HG02970 (cell line): Measurements from ENCODE around the gene EFNA1.

Source experiments
- ATAC-seq: cut with Tn5 transposase; IDR thresholded peaks from one replicate; pipeline ENCODE4 v1.9.1; 2021; ENCODE audit warnings: mild to moderate bottlenecking, moderate library complexity, moderate number of reproducible peaks; ENCODE audit not compliant: unreplicated experiment, low FRiP score

Gene EFNA1

DNA sequence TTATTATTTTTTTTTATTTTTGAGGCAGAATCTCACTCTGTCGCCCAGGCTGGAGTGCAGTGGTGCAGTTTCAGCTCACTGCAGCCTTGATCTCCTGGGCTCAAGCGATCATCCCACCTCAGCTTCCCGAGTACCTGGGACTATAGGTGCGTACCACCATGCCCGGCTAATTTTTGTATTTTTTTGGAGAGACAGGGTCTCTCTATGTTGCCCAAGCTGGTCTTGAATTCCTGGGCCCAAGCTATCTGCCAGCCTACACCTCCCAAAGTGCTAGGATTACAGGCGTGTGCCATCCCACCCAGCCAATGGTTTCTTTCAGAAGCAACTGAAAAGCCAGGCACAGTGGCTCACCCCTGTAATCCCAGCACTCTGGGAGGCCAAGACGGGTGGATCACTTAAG, 43.1 kb downstream of the EFNA1 start:
- ATAC-seq, result no peak

DNA sequence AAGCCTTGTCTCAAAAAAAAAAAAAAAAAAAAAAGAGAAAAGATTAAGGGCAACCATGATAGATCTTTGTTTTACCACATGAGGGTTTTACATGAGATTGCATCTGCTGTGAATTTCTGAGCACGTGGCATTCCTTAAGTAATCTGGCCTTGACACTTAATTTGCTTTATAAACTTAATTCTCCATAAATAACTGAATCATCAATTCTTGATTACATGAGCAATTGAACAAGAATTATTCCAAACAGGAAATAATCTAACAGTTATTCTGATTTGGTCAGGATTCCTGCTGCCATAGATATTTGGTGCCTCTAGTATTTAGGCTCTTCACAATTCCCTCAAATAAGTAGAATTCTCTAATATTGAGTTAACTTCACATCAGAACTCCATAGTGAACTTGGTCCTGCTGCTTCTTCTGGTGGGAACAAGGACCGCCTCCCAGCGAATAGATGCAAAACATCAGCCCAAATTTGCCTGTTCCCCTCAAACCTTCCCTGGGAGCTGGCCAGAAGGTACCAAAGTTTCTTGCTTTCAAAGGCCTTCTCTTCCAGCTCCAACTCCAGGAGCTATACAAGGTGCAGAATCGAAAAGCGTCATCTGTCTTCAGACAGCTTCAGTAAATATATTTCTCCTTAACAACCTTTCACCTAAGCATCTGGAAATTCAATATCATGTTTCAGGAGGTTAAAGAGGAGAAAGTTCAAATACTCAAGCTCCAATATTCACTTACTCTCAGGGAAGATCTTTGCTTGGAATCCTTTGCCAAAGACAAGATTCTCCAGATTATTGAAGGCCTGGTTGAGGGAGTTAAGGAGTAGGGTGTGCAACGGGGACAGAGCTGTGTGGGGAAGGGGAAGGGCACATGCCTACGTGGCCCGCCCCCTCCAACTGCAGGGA, 44.4 kb downstream of the EFNA1 start:
- no peak for ATAC-seq

DNA sequence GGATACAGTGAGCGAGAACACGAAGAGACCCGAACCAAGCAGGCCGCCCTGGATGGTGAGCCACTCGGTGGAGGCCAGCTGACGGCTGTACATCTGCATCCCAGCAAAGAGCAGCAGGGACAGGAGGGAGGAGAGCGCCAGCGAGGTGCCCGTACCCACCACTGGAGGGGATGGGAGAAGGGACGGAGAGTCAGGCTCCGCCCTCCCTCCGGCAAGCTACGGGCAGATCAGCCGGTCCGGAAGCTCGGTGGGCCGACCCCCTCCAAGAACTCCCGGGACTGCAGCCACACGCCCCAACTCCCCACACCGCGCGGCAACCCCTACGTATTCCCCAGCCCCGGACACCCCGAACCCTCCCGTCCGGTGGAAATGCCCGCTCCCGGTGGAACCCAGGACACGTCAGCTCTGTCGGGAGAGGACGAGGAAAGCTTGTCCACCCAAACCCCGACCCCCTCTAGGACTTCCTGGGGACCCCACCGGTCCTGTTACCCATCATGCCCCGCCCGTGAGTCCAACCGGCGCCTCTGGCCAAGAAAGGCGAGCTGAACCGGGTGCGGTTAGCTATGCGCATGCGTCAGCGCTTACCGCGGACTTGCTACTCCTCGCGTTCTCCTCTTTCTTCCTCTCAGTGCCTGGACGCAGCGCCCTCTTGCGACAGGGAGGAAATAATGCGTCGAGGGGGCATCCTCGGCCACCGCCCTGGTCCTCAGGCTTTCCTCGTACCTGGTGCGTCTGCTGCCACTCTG, 45.2 kb downstream of the EFNA1 start, which contains the start of gene KRTCAP2:
KRTCAP2 (minus strand) TSS at position 573 of the 746 bp plus-strand sequence; CDS start at position 493, 80 bp downstream.
- peak; percentile 82 for ATAC-seq

DNA sequence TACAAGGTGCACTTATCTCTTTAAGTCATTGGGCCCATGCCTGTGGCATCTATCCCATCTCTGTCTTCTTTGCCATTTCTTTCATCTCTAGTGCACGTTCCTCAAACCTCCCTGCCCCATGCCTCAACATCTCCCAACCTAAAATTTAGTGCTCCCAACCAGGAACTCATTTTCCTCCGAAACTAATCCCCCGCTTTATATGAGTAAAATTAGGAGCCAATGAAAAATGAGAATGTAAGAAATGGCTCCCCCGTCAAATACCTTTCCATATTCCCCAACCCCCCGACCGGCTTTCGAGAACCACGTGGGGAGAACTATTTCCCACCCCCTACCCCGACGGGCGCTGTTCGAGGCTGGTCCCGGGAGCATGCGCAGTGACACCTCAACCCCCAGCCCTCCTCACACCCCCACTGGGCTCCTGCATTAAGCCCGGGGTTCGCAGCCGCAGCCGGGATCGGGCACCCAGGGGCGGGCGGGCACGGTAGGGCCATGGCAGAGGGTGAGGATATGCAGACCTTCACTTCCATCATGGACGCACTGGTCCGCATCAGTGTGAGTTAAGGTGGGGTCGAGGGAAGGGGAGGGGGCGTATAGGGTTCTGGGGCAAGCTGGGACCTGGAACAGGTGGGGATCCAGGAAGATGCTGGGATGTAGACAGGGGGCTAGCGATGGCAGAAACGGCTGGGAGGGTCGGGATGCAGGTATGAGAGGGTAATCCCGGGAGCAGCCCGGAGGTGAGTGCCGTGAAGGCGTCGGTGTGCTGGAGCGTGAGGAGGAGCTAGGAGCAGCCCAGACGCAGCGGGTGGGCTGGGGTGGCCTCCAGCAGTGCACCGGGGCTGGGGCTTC, 46.0 kb downstream of the EFNA1 start, which contains the start of gene TRIM46:
TRIM46 (plus strand) TSS at position 372 of the 846 bp plus-strand sequence; CDS start at position 490, 118 bp downstream.
- ATAC-seq, result no peak

DNA sequence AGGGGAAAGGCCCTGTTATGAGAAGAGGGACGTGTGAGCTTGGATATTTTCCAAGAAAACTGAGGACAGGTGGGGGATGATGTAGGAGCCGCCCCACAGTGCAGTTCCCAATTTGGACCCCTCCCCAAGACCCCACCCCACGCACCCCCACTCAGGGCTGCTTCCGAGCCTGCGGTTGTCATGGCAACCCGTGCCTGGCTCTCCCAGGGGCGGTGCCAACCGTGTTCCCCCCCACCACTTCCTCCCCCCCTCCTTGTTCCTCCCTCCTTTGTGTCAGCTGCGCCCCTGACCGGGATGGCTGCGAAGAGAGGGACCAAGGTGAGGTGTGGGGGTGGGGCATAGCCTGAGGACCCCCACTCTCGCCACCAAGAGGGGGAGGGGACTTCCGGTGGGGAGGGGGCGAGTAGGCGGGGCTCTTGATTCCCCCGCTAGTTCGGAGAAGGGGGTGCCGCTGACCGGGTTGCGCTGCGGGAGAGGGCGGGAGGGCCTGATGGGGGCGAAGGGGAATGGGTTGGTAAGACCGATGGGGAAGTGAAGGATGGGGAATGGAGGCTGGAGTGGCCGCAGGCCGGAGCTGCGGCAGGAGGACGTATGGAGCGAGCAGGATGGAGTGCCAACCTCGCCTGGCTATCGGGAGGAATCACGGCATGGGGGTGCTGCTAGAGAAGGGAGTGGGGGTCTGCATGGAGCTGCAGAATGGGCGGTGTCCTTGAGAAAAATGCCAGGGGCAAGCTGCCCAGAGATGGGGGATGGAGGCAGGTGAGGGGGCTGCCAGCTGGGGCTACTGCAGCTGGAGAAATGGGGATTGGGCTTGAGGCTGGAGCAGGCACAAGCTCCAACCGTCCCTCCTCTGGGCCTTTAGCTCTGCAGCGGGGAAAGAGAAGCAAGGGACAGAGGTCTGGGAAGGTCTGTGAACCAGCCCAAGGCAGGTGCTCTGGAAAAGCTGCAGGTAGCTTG, 46.9 kb downstream of the EFNA1 start:
- no peak for ATAC-seq

DNA sequence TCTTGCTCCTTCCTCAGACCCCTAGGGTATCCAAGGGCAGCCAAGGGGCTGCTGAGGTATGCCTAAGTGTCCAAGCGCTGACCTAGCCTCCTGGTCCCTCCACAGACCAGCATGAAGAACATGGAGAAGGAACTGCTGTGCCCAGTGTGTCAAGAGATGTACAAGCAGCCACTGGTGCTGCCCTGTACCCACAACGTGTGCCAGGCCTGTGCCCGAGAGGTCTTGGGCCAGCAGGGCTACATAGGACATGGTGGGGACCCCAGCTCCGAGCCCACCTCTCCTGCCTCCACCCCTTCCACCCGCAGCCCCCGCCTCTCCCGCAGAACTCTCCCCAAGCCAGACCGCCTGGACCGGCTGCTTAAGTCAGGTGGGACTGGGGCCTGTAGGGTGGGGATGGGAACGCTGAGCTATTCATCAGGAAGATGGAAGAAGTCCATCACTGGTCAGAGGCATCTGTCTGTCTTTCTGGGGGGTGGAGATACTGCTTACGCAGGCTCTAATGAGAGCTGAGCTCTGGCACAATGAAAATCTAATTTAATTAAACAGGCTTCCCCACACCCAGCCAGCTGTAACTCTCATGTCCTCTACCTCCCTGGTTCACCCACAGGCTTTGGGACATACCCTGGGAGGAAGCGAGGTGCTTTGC, 47.7 kb downstream of the EFNA1 start:
- no peak for ATAC-seq

DNA sequence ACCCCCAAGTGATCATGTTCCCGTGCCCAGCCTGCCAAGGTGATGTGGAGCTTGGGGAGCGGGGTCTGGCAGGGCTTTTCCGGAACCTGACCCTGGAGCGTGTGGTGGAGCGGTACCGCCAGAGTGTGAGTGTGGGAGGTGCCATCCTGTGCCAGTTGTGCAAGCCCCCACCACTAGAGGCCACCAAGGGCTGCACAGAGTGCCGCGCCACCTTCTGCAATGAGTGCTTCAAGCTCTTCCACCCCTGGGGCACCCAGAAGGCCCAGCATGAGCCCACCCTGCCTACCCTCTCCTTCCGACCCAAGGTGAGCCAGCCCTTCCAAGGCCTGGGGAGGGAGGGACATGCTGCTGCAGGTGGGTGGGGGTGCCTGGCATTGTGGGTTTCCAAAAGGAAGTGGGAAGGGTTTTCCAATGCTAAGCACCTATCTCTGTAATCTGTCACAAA, 48.3 kb downstream of the EFNA1 start:
- ATAC-seq, result no peak

DNA sequence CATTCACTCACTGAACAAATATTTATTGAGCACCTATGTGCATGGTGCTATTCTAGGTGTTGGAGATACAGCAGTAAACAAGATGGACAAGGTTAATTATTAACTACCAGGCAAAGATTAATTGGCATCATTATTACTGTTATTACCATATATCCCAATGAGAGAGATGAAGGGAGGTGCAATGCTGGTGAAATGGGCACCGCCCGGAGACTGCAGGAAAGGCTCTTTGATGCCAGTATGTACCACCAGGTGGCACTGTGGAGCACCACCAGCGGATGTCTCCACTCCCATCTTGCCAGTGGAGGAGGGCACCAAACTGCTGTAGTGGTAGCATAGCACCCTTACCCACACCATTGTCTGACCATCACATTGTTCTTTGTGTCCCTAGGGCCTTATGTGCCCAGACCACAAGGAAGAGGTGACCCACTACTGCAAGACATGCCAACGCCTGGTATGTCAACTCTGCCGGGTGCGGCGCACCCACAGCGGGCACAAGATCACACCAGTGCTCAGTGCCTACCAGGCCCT, 48.9 kb downstream of the EFNA1 start:
- ATAC-seq, result no peak

DNA sequence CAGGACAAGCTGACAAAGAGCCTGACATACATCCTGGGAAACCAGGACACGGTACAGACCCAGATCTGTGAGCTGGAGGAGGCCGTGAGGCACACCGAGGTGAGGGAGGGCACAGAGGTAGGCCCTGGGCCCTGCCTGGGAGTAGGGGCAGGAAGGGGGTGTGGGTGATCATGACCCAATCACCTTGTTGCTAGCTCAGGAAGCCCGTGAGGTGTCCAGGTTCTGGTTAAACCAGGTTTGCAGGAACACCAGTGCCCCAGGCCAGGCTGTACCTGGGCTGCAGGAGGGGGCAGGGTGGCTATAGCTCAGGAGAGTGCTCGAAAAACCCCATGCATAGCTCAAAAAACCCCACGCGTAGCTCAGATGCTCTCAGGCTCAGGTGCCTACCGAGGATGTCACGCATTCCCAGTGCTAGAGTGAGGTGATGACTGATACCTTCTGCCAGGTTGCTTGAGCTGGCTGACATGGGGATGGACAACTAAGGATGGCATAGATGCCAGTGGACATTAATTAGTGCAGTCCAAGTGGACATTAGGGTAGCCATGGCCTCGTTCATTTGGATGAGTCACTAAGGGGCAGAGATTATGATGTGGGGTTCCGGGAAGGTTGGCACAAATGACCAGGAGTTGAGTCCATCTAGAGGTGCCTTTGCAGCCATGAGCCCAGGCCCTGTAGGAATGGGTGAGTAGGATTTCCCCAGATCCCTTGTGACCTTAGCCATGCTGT, 49.7 kb downstream of the EFNA1 start:
- ATAC-seq, result no peak

DNA sequence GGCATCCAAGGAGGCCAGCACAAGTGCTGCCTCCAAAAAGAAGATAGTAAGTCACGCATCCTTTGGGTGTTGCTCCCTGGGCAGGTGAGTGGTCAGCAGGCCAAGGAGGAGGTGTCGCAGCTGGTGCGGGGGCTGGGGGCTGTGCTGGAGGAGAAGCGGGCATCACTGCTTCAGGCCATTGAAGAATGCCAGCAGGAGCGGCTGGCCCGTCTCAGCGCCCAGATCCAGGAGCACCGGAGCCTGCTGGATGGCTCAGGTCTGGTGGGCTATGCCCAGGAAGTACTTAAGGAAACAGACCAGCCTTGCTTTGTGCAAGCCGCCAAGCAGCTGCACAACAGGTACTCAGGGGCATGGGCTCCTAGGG, 50.2 kb downstream of the EFNA1 start:
- no peak for ATAC-seq

DNA sequence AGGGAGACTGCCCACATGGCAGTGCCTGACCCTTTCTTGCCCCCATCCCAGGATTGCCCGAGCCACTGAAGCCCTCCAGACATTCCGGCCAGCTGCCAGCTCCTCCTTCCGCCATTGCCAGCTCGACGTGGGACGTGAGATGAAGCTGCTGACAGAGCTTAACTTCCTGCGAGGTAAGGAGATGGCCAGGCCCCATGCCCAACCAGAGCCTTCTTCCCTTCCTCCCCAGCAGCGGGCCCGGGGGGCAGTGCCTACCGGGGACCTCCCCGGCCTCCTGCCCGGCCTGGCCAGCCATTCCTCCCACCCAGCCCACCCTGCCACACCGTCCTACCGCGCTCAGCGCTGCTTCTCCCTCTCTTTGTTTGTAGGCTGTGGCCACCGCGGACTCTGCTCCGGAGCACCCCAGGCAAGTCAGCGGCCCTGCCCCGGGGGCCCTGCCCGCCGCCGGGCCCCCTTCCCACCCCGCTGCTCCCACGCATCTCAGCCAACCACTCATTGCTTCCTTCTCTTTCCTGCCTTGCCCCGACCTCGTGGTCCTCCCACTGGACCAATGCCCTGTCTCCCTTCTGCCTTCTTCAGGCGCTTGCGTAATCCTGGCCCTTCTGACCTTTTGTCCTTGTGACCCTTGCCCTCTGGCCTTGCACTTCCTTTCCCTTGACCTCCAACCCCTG, 50.9 kb downstream of the EFNA1 start:
- no peak for ATAC-seq

DNA sequence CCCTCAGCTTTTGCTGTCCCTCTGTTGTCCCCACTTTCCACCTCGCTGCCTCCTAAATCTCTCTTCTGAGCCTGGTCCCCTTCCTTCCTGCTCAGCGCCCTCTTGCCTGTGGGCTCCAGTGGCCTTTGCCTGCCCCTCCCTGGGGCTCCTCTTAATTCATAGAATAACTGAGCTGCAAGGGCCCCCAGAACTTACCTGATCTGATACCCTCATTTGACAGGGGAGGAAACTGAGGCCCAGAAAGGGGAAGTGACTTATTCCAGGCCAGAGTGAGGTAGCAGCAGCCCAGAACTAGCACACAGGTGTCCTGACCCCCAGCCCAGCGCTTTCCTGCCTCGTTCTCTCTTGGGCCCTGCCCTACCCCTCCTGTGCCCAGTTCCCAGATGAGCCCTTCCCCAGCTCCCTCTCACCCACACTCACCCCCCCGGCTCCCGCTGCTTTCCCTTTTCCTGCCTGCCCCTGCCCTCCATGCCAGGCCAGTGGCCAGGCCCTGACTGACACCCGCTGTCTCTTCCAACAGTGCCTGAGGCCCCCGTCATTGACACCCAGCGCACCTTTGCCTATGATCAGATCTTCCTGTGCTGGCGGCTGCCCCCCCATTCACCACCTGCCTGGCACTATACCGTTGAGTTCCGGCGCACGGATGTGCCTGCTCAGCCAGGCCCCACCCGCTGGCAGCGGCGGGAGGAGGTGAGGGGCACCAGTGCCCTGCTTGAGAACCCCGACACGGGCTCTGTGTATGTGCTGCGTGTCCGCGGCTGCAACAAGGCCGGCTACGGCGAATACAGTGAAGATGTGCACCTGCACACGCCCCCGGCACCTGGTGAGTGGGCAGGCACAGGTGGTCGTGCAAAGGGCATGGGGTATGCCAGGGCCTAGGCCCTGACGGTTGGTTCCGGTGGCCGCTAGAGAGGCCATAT, 51.7 kb downstream of the EFNA1 start:
- ATAC-seq, result no peak

DNA sequence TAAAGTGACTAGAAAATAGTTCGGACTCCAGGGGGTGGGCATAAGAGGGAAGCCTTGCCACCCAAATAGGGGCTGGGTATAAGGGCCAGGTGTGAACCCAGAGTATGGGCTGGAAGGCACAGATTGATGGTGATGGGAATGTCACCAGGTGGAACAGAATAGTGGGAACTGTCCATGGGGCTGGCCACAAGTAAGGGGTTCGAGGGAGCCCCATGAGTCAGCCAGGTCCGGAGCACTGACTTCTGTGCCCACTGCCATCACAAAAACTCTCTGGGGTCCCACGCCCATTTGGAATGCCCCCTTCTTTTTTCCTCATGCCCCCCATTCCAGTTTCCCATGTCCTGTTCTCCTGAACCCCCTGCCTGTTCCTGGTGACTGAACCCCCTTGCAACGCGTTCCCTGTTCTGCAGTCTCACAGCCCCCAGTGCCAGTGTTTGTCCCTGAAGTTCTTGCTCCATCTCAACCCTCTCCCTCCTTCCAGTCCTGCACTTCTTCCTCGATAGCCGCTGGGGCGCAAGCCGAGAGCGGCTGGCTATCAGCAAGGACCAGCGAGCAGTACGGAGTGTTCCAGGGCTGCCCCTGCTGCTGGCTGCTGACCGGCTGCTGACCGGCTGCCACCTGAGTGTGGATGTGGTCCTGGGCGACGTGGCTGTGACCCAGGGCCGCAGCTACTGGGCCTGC, 53.8 kb downstream of the EFNA1 start:
- ATAC-seq, result no peak

DNA sequence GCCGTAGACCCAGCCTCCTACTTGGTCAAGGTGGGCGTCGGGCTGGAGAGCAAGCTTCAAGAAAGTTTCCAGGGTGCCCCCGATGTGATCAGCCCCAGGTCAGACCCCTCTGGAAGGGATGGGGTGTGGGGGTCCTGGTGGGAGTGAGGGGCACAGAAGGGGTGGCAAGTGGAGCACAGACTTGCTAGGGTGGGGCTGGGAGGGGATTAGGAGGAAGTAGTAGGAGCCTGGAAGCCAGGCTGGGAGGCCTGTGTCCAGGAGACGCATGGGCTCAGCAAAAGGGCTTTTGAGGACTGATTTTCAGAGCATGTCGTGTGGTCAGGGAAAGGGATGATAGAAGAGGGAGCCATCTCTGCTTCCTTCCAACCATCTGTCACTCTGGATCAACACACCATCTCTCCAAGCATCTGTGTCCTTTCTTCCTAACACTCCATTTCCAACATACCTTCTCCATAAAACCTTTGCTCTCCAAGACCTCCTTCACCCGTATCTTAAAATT, 54.4 kb downstream of the EFNA1 start:
- no peak for ATAC-seq

DNA sequence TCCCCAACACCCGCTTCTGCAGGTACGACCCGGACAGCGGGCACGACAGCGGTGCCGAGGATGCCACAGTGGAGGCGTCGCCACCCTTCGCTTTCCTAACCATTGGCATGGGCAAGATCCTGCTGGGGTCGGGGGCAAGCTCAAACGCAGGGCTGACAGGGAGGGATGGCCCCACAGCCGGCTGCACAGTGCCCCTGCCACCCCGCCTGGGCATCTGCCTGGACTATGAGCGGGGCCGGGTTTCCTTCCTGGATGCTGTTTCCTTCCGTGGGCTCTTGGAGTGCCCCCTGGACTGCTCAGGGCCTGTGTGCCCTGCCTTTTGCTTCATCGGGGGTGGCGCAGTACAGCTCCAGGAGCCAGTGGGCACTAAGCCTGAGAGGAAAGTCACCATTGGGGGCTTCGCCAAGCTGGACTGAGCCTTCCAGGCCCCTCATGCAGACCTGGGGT, 56.1 kb downstream of the EFNA1 start:
- ATAC-seq, result no peak

DNA sequence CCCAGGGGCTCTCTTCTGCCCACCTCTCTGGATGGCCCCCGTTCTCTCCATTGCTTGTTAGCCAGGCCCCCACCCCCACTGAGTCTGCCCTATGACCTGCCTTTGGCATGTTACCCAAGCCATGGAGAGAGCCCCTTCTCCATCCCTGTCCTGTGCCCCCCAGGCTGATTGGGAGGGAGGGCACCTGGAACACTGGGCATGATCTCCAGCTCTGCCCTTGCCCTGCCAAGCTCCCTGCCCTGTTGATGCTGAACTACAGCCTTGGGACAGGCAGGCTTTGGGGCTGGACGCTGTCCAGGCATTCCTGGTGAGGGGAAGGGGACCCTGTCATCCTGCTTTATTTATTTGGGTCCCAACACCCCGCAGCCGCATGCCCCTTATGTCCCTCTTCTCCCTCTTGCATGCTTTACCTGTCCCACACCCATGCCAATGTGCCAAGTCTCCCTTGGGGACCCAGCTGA, 56.7 kb downstream of the EFNA1 start:
- no peak for ATAC-seq
